Skeletal muscle satellite cell (primary cell): ENCODE data around the gene ADNP. TPM values are rescaled to one million over a fixed set of nuclear protein-coding genes. Genes with fewer than 3 reads are reported as not detected.
"Not testable (repeated sequence)": the region's sequence is repeated elsewhere in the genome, so short reads cannot be mapped to it uniquely, and the experiment has no call there.

Experiments used
- H3K27me3 ChIP-seq: 2 replicates; pipeline ENCODE4 v1.7.0; 2013; ENCODE audit warnings: low read length; ENCODE audit not compliant: control insufficient read depth, insufficient read depth
- H3K36me3 ChIP-seq: 2 replicates; pipeline ENCODE4 v1.7.0; 2013; ENCODE audit warnings: mild to moderate bottlenecking, control low read depth, low read length; ENCODE audit not compliant: insufficient read depth
- H3K4me1 ChIP-seq: 2 replicates; pipeline ENCODE4 v1.7.0; 2013; ENCODE audit warnings: low read length; ENCODE audit not compliant: control insufficient read depth, insufficient read depth
- H3K4me2 ChIP-seq: 2 replicates; pipeline ENCODE4 v1.7.0; 2013; ENCODE audit warnings: mild to moderate bottlenecking, low read length
- H3K4me3 ChIP-seq: 2 replicates; pipeline ENCODE4 v1.7.0; 2013; ENCODE audit warnings: low read length
- H3K9ac ChIP-seq: 2 replicates; pipeline ENCODE4 v1.7.0; 2013; ENCODE audit warnings: mild to moderate bottlenecking, low read depth, low read length, moderate library complexity
- H3K9me3 ChIP-seq: replicated peaks from 2 replicates; pipeline ENCODE4 v1.7.0; 2013; ENCODE audit warnings: mild to moderate bottlenecking, control low read depth, low read length
- total RNA-seq: library from RNA; depleted of rRNA; stranded (reverse); fragments of >200 nt; gene quantifications from 2 replicates; pipeline ENCODE4 v1.2.3, GENCODE V29; 2012; rRNA removed

Gene ADNP
- total RNA-seq = 18.8 and 19.3 TPM in 2 replicates

- Histone ChIP-seq H3K9ac (peak within 1 kb of the TSS; percentile 91), H3K27me3 (no peaks in the 10 kb centered on the region), H3K4me1 (peaks cover 25% of the 10 kb centered on the region), H3K4me2 (peak within 1 kb of the TSS; percentile 92), H3K36me3 (peaks cover 43% of the 10 kb centered on the region), H3K9me3 (no peaks in the 10 kb centered on the region), H3K4me3 (peak within 1 kb of the TSS; percentile 71)
These were observed at the start of gene ADNP for GRCh38 chr20:50931306-50932015. ADNP (minus strand) TSS chr20:50931437; CDS start chr20:50903996, 27,441 bp downstream.

DNA sequence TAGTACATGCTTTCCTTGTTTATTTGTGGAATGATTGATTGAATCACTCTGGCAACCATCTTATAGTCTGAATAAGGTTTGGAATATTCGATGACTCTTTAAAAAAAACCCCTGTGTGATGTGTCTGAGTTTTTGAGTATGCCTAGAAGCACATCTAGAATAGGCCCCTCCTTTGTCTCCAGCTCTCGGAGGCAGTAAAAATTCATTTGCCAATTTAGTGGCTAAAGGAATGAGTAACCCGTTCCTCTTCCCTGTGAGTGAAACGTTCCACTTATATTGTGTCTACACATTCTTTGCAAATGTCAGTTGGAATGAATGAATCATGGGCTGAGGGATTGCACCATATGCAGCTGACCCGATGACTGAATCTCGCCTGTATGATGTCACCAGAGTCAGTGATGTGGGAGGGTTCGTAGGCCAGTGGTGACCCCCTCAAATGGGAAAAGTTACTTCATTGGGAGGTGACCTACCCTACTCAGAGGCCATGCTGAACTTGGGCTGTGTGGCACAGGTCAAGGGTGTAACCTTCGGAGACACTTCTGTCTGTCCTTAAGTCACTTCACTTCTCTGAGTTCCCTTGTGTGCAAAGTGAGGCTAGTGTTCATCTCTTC lies 48.9 kb upstream of the ADNP start:
- peaks cover 32% of the 10 kb centered on the region for H3K4me1 ChIP-seq
- no peak overlapping the region for H3K4me3 ChIP-seq
- peak overlapping the region; percentile 51 for H3K9ac ChIP-seq
- no peaks in the 10 kb centered on the region for H3K36me3 ChIP-seq
- no peaks in the 10 kb centered on the region for H3K9me3 ChIP-seq
- H3K27me3 ChIP-seq = no peaks in the 10 kb centered on the region
- no peak overlapping the region for H3K4me2 ChIP-seq

GRCh38 chr20:50978533-50978932 lies 47.3 kb upstream of the ADNP start:
- not testable (repeated sequence) for H3K9ac ChIP-seq, H3K36me3 ChIP-seq, H3K9me3 ChIP-seq, H3K4me2 ChIP-seq, H3K4me3 ChIP-seq, H3K27me3 ChIP-seq
- peaks cover 32% of the 10 kb centered on the region for H3K4me1 ChIP-seq

GRCh38 chr20:50977066-50978021 lies 46.1 kb upstream of the ADNP start:
- Histone ChIP-seq H3K4me2 (no peak overlapping the region), H3K9ac (no peak overlapping the region), H3K36me3 (no peaks in the 10 kb centered on the region), H3K27me3 (no peaks in the 10 kb centered on the region), H3K4me1 (peaks cover 28% of the 10 kb centered on the region), H3K4me3 (no peak overlapping the region), H3K9me3 (no peaks in the 10 kb centered on the region)

GRCh38 chr20:50975701-50976330 lies 44.6 kb upstream of the ADNP start:
- no peak overlapping the region for H3K4me2 ChIP-seq
- no peaks in the 10 kb centered on the region for H3K9me3 ChIP-seq

DNA sequence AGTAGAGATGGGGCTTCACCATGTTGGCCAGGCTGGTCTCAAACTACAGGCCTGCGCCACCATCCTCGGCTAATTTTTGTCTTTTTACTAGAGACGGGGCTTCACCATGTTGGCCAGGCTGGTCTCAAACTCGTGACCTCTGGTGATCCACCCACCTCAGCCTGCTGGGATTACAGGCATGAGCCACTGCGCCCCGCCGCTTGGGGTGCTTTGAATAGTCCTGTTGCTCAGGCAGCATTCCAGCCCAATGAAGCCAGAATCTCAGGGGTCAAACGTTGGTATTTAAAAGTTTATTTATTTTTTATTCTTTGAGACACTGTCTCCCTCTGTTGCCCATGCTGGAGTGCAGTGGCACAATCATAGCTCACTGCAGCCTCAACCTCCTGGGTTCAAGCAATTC lies 38.7 kb upstream of the ADNP start:
- Histone ChIP-seq H3K9me3 (no peaks in the 10 kb centered on the region), H3K4me2 (no peak overlapping the region), H3K36me3 (no peaks in the 10 kb centered on the region), H3K4me1 (no peaks in the 10 kb centered on the region), H3K27me3 (peaks cover 16% of the 10 kb centered on the region), H3K9ac (no peak overlapping the region), H3K4me3 (no peak overlapping the region)

More at GRCh38 chr20:50975701-50976330, 44.6 kb upstream of the ADNP start:
- Histone ChIP-seq H3K4me1 (peaks cover 13% of the 10 kb centered on the region), H3K36me3 (no peaks in the 10 kb centered on the region), H3K27me3 (peaks cover 6% of the 10 kb centered on the region), H3K9ac (no peak overlapping the region), H3K4me3 (no peak overlapping the region)

DNA sequence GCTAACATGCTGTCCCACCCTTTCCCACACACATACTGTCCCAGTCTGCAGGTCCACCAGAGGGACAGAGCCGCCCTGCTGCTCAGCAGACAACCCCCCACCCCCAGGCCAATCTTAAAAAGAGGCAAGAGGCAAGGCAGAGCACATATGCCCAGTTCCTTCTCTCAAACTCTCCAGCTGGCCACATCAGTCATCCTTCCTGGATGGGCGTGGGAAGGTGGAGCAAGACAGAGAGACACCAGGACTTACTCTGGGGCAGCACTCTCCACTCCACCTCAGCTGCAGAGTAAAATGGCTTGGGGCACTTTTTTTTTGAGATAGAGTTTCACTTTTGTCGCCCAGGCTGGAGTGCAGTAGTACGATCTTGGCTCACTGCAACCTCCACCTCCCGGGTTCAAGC lies 38.2 kb upstream of the ADNP start:
- Histone ChIP-seq H3K4me2 (no peak overlapping the region), H3K27me3 (peaks cover 16% of the 10 kb centered on the region), H3K36me3 (no peaks in the 10 kb centered on the region), H3K9me3 (no peaks in the 10 kb centered on the region), H3K4me3 (no peak overlapping the region), H3K9ac (no peak overlapping the region), H3K4me1 (no peaks in the 10 kb centered on the region)

DNA sequence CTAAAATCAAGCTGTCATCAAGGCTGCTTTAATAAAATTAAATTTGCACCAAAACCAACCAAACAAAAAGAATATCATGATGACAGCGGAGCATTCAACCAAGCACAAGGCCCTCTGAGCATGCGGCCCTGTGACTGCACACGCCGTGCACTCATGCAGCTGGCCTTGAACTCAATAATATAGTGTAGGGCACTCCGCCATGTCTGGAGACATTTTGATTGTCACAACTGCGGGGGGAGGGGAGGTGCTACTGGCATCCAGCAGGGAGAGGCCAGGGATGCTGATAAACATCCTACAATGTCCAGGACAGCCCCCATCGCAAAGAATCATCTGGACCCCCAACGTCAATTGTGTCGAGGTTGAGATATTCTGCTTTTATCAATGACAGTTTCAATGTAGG lies 37.1 kb upstream of the ADNP start:
- Histone ChIP-seq H3K4me3 (no peak overlapping the region), H3K4me2 (no peak overlapping the region), H3K36me3 (no peaks in the 10 kb centered on the region), H3K9ac (no peak overlapping the region), H3K27me3 (peaks cover 16% of the 10 kb centered on the region), H3K9me3 (no peaks in the 10 kb centered on the region), H3K4me1 (no peaks in the 10 kb centered on the region)

DNA sequence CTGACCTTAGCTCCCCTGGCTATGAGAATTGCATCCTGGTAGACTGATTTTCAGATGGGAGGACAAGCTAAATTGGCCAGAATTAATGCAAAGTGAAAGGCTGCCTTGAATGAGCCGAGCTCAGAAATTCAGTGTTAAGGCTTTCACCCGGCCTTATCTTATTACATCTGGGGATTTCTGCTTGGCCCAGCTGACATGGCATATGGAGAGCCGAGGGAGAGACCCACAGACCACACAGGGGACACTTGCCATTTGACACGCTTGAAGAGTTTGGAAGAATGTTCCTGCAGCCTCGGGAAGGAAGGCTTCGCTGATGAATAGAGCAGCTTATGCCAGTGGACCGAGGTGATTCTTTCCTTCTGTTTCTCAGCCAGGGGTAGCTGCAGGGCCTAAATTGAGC lies 36.3 kb upstream of the ADNP start:
- H3K4me1 ChIP-seq = no peaks in the 10 kb centered on the region
- no peak overlapping the region for H3K4me3 ChIP-seq
- H3K27me3 ChIP-seq = peaks cover 16% of the 10 kb centered on the region
- H3K9me3 ChIP-seq = no peaks in the 10 kb centered on the region
- no peaks in the 10 kb centered on the region for H3K36me3 ChIP-seq
- peak overlapping the region; percentile 44 for H3K4me2 ChIP-seq
- no peak overlapping the region for H3K9ac ChIP-seq

GRCh38 chr20:50959543-50960126 lies 28.4 kb upstream of the ADNP start:
- Histone ChIP-seq H3K36me3 (peaks cover 14% of the 10 kb centered on the region), H3K9me3 (no peaks in the 10 kb centered on the region), H3K27me3 (no peaks in the 10 kb centered on the region), H3K4me3 (peak overlapping the region; percentile 95), H3K4me1 (peaks cover 25% of the 10 kb centered on the region), H3K9ac (peak overlapping the region; percentile 99), H3K4me2 (peak overlapping the region; percentile 100)
